ENCODE measurements around the gene TXNL1.
A peak's percentile ranks its signal among the peaks of the same experiment; 100 is the strongest.

TXNL1 gene

DNA sequence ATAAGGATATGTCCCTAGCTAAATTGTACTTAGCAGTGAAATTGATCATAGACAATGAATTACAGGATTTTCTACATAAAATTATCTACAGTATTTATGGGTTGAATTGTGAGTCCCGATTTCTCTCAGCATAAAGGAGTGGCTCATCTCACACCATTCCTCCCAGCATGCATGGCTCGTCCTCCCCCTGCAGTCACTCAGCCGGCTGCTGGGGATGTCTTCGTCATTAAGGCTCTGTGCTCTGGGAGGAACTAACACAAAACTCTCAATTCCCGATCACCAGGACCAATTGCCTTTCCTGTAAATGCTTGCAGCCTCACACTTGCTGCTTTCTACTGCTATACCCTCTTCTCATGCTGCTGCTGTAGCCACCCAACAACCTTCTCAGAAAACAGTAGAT, 75.9 kb downstream of the TXNL1 start:
- Histone ChIP-seq H3K4me2 (peak overlapping the region in 2 of 11 experiments; percentile 20 to 29; a peak in 3 of 22 replicates), H3K27me3 (no peaks in the 10 kb centered on the region), H4K20me1 (no peaks in the 10 kb centered on the region), H3K4me1 (peaks cover 0 to 78% (median 10%) of the 10 kb centered on the region in 10 experiments; a peak in 13 of 20 replicates), H3K9me3 (replicated peaks in 1 of 11) (no peaks in the 10 kb centered on the region), H3K4me3 (no peak overlapping the region), H3K27ac (no peak overlapping the region), H3K36me3 (no peaks in the 10 kb centered on the region), H3K9ac (no peak overlapping the region)
- no peak for TF ChIP-seq Cebpa-rat (IDR thresholded peaks at IDR 0.05)

DNA sequence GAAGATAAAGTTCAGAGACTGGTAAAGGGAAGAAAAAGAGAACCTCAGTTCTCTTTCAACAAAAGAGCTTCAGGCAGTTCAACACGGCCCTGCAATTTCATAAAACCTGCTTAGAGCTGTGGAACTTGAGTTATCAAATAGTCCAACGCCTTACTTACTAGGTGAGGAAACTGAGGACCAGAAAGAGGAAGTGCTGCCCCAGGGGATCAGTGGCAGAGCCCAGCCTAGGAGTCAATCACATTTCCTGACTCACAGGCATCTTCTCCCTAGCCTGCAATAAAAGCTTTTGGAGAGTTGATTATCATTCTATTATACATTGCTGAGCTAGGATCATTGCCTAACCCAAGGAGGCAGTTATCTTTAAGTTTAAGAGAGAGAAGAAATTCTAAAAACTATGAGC, 77.4 kb downstream of the TXNL1 start:
- Histone ChIP-seq H3K27me3 (no peaks in the 10 kb centered on the region), H3K36me3 (no peaks in the 10 kb centered on the region), H3K9ac (peak overlapping the region in 2 of 11 experiments; percentile 28 to 46; a peak in 2 of 22 replicates), H3K27ac (peak overlapping the region in 2 of 11 experiments; percentile 10 to 29; a peak in 2 of 22 replicates), H3K9me3 (replicated peaks in 1 of 11) (peaks cover 0 to under 1% (median 0%) of the 10 kb centered on the region in 11 experiments; a peak in 2 of 22 replicates), H4K20me1 (no peaks in the 10 kb centered on the region), H3K4me3 (no peak overlapping the region), H3K4me1 (peaks cover 0 to 63% (median 10%) of the 10 kb centered on the region in 10 experiments; a peak in 13 of 20 replicates), H3K4me2 (peak overlapping the region in 6 of 11 experiments; percentile 3 to 64 (median 38); a peak in 9 of 22 replicates)
- no peak for TF ChIP-seq Cebpa-rat (IDR thresholded peaks at IDR 0.05)

DNA sequence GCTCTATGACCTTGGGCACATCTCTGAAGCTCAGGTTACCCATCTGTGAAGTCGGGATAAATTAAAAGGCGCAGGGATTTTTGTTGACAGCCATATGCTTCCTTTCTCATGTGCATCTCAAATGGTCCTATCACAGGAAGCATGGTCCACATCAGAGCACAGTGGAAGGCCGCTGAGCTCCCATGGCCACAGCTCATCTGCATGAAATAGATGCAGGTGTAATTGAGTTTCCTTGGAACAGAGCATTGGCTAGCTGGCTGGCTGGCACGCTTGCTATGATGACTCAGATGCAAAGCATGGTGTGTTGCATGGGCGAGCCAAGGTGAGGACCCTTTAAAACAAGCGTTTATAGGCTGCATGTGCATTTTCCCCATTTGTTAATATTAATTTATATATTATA, 79.3 kb downstream of the TXNL1 start:
- TF ChIP-seq Cebpa-rat (IDR thresholded peaks at IDR 0.05): no peak

GRCh38 chr18:56556907-56557306, 81.5 kb downstream of the TXNL1 start:
- Histone ChIP-seq H3K9me3 (replicated peaks in 1 of 11) (peaks cover 0 to 17% (median 9%) of the 10 kb centered on the region in 11 experiments; a peak in 7 of 22 replicates), H3K27ac (no peak overlapping the region), H3K4me2 (no peak overlapping the region), H3K9ac (no peak overlapping the region), H3K4me3 (no peak overlapping the region), H3K27me3 (no peaks in the 10 kb centered on the region), H3K36me3 (no peaks in the 10 kb centered on the region), H4K20me1 (no peaks in the 10 kb centered on the region), H3K4me1 (peaks cover 0 to 22% (median 10%) of the 10 kb centered on the region in 10 experiments; a peak in 13 of 20 replicates)
- no peak for TF ChIP-seq Cebpa-rat (IDR thresholded peaks at IDR 0.05)

More for the DNA sequence above, 79.3 kb downstream of the TXNL1 start:
- Histone ChIP-seq H3K36me3 (no peaks in the 10 kb centered on the region), H4K20me1 (no peaks in the 10 kb centered on the region), H3K4me3 (no peak overlapping the region), H3K9me3 (replicated peaks in 1 of 11) (peaks cover 0 to 17% (median 9%) of the 10 kb centered on the region in 11 experiments; a peak in 7 of 22 replicates), H3K27ac (no peak overlapping the region), H3K4me2 (no peak overlapping the region), H3K27me3 (no peaks in the 10 kb centered on the region), H3K9ac (no peak overlapping the region), H3K4me1 (peaks cover 0 to 44% (median 10%) of the 10 kb centered on the region in 10 experiments; a peak in 13 of 20 replicates)

- no peaks in the 10 kb centered on the region for H3K36me3 ChIP-seq
- H4K20me1 ChIP-seq: no peaks in the 10 kb centered on the region
- no peak overlapping the region for H3K4me2 ChIP-seq
- TF ChIP-seq Cebpa-rat (IDR thresholded peaks at IDR 0.05): no peak
- H3K4me3 ChIP-seq: no peak overlapping the region
- no peak overlapping the region for H3K9ac ChIP-seq
- H3K27me3 ChIP-seq: no peaks in the 10 kb centered on the region
- H3K9me3 ChIP-seq (replicated peaks in 1 of 11): peaks cover 0 to 13% (median under 1%) of the 10 kb centered on the region in 11 experiments; a peak in 5 of 22 replicates
- no peak overlapping the region for H3K27ac ChIP-seq
- H3K4me1 ChIP-seq: peaks cover 0 to 16% (median 0%) of the 10 kb centered on the region in 10 experiments; a peak in 4 of 20 replicates
These were observed 88.3 kb downstream of the TXNL1 start for GRCh38 chr18:56550121-56550520.
